22Rv1 (cell line): Measurements from ENCODE around the gene PRELID2.
A peak's percentile ranks its signal among the peaks of the same experiment; 100 is the strongest.

Experiments
- H3K27ac ChIP-seq: fragments of 450-650 bp; 2 replicates; pipeline ENCODE4 v1.5.1; 2017
- ZFX ChIP-seq: fragments of 450-650 bp; IDR thresholded peaks from 2 replicates; pipeline ENCODE4 v1.6.1; 2017; ENCODE audit warnings: antibody characterized with exemption, borderline replicate concordance
- TF ChIP-seq, protein P1 (sequence below): fragments of 450-650 bp; IDR thresholded peaks from 2 replicates; pipeline ENCODE4 v1.5.1; 2017; ENCODE audit warnings: mild to moderate bottlenecking

Gene PRELID2

GRCh38 chr5:145811834-145812625 lies 23.1 kb downstream of the PRELID2 start:
- no peak for TF ChIP-seq ZFX
- TF ChIP-seq, protein P1, sequence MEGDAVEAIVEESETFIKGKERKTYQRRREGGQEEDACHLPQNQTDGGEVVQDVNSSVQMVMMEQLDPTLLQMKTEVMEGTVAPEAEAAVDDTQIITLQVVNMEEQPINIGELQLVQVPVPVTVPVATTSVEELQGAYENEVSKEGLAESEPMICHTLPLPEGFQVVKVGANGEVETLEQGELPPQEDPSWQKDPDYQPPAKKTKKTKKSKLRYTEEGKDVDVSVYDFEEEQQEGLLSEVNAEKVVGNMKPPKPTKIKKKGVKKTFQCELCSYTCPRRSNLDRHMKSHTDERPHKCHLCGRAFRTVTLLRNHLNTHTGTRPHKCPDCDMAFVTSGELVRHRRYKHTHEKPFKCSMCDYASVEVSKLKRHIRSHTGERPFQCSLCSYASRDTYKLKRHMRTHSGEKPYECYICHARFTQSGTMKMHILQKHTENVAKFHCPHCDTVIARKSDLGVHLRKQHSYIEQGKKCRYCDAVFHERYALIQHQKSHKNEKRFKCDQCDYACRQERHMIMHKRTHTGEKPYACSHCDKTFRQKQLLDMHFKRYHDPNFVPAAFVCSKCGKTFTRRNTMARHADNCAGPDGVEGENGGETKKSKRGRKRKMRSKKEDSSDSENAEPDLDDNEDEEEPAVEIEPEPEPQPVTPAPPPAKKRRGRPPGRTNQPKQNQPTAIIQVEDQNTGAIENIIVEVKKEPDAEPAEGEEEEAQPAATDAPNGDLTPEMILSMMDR: peak; percentile 22; the same call in 1 of the 2 replicates

GRCh38 chr5:145806923-145807322 lies 28.2 kb downstream of the PRELID2 start:
- no peak overlapping the region for H3K27ac ChIP-seq
- no peak for TF ChIP-seq ZFX
- TF ChIP-seq, protein P1: no peak

More at GRCh38 chr5:145811834-145812625, 23.1 kb downstream of the PRELID2 start:
- no peak overlapping the region for H3K27ac ChIP-seq

- H3K27ac ChIP-seq: no peak overlapping the region
- TF ChIP-seq, protein P1: no peak
- TF ChIP-seq ZFX: no peak
Measured at GRCh38 chr5:145805819-145806218, 29.3 kb downstream of the PRELID2 start.

DNA sequence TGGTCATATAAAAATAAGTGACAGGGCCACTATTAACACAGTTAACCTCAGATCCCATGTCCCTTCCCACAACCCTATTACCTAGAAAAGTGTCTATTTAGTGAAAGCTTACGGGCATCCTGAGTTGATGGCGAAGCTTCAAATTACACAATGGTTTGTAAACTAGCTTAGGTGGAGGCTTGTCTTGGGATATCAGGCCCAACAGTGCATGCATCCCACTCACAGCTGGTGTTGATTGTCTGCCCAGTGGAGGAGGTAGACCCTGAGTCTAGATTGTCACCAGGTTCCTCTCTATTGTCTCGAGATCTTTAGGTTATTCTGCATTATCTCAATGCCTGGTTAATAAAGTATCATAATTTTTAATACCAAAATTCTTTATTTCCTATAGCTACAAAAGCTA lies 30.4 kb downstream of the PRELID2 start:
- no peak for TF ChIP-seq ZFX
- TF ChIP-seq, protein P1: no peak
- H3K27ac ChIP-seq: no peak overlapping the region

DNA sequence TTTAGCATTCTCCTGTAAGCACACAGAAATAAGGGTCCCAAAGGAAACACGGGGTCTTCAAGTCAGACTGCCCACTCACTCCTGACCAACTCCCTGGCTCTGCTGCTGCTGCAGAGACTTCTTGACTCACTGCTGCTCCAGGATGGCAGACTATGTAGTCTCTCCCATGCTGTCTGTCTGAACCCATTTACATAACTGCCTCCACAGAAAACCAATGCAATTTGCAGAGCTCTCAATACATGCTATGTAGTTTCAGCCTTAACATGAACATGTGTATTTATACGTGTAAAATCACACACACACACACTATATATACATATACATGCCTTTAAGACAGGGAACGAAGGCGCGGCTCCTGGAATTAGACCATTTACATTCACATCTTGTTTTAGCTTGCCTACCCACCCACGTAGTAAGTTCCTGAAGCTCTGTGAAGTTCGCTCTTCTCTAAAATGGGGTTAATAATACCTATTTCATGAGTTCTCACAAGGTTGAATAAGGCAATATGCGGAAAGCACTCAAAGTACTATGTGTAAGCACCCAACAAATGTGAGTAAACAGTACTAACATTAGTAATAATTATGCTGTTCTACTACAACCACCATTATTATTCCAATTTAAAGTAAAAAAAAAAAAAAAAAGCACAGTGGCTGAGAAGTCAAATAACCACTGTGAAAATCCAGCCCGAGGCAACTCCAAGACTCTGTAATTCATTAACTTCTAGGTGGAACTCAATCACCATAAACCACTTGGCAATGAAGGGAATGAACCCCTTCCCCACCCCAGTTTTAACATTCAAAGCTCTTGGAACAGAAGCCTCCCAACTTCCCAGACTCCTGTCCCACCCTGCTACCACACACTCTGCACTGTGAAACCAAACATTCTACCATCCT lies 31.8 kb downstream of the PRELID2 start:
- TF ChIP-seq, protein P1: no peak
- TF ChIP-seq ZFX: no peak
- no peak overlapping the region for H3K27ac ChIP-seq

DNA sequence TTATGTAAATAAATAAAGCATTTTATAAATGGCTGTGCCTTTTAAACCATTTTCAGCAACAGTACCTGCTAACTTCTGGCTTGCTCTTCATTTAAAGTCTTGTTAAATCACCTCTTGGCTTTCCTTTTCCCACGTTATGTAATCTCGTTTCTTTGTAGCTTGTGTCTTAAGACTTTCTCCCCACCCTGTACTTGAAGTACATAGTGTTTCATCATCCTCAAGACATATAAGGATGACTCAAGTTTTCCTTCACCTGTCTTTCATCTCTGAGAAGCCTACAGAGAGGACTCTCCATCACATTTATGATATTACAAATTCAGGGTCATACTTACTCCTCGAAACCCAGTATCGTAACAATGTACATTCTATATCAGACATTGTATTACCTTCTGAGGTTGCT lies 33.9 kb downstream of the PRELID2 start:
- H3K27ac ChIP-seq: no peak overlapping the region
- TF ChIP-seq, protein P1: no peak
- no peak for TF ChIP-seq ZFX
